NCI-H345 treated with DMSO at 0.1 percent for 48 hours (cell line): ENCODE results near the gene EN2.

Experiments
- DNase-seq: peaks from one replicate; lab custom pipeline; 2025; ENCODE audit not compliant: unreplicated experiment; lab: John Stamatoyannopoulos, UW

Gene EN2

GRCh38 chr7:155484483-155485399 is 26.8 kb downstream of the EN2 start:
- DNase-seq, result no peak

GRCh38 chr7:155486783-155487508 is 29.0 kb downstream of the EN2 start:
- DNase-seq, result no peak

GRCh38 chr7:155487509-155488482 is 29.9 kb downstream of the EN2 start:
- no peak for DNase-seq

GRCh38 chr7:155488483-155489127 is 30.7 kb downstream of the EN2 start:
- no peak for DNase-seq

GRCh38 chr7:155489158-155489840 is 31.4 kb downstream of the EN2 start:
- DNase-seq, result no peak

GRCh38 chr7:155489862-155490696 is 32.1 kb downstream of the EN2 start:
- DNase-seq, result no peak

- DNase-seq, result no peak
Observed at GRCh38 chr7:155490697-155491628, 33.0 kb downstream of the EN2 start.

- DNase-seq, result no peak
Observed at GRCh38 chr7:155491812-155492211, 33.9 kb downstream of the EN2 start.

- DNase-seq, result no peak
Observed at GRCh38 chr7:155493744-155494538, 36.0 kb downstream of the EN2 start.

GRCh38 chr7:155494551-155494950 is 36.6 kb downstream of the EN2 start:
- no peak for DNase-seq

GRCh38 chr7:155495440-155496248 is 37.7 kb downstream of the EN2 start:
- DNase-seq, result no peak

- DNase-seq, result no peak
Observed at GRCh38 chr7:155496267-155497005, 38.5 kb downstream of the EN2 start.

GRCh38 chr7:155497149-155497901 is 39.4 kb downstream of the EN2 start:
- no peak for DNase-seq

- no peak for DNase-seq
Observed at GRCh38 chr7:155505422-155505793, 47.5 kb downstream of the EN2 start.

- no peak for DNase-seq
Observed at GRCh38 chr7:155506854-155507337, 49.0 kb downstream of the EN2 start.
